Suprapubic skin (tissue), 4 donors: ENCODE results near the gene RCOR3.

Source experiments
- EP300 ChIP-seq: sonication (generic); formaldehyde crosslinking; IDR thresholded peaks from one replicate; pipeline ENCODE4 v1.6.1; 2017; ENCODE audit warnings: antibody characterized with exemption
- POLR2A ChIP-seq, 2 donors: fragments of 450-650 bp; IDR thresholded peaks; one replicate each; pipeline ENCODE4 v1.6.1; 2017; ENCODE audit warnings: antibody characterized with exemption in 2 of 2, mild to moderate bottlenecking in 2 of 2, moderate library complexity in 2 of 2
- POLR2AphosphoS5 ChIP-seq, 3 donors: sonication (generic); formaldehyde crosslinking; IDR thresholded peaks; one replicate each; pipeline ENCODE4 v1.6.1; 2017; ENCODE audit warnings: antibody characterized with exemption in 3 of 3
- TF ChIP-seq, protein P1 (sequence below), 2 donors: fragments of 200-600 bp in 1 of 2; fragments of 450-650 bp in 1 of 2; sonication (generic) in 1 of 2; IDR thresholded peaks; one replicate each; pipeline ENCODE4 v1.5.1; 2016 to 2019; ENCODE audit warnings: antibody characterized with exemption in 2 of 2, mild to moderate bottlenecking in 1 of 2, moderate library complexity in 1 of 2

DNA sequence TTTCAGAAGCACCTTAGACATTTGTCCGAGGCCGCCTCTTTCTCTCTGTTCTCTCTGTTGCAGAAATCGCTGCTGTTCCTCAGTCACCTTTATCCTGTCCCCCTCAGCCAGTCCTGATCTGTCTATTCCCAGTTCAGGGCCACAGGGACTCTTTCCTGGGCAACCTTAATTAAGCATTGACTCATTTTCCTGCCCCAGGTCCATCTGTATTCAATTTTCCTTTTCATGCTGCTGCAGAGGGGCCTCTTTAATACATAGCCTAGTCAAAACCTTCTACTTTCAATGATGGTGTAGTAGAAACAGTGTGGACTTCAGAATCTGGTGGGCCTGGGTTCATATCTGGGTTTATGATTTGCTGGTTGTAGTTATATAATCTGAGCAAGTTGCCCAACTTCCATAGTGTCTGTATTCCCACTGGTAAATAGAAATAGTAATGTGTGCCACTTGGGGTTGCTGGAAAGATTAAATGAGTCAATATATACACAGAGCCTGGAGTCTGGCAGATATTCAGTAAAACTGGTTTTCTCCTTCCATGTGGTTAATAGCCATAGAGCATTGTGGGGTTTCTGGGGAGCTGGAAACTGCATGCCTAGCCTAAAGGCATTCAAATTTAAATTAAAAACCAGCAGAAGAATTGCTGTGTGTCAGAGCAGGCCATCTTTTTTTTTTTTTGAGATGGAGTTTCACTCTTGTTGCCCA is 72.0 kb downstream of the RCOR3 start:
- TF ChIP-seq, protein P1, sequence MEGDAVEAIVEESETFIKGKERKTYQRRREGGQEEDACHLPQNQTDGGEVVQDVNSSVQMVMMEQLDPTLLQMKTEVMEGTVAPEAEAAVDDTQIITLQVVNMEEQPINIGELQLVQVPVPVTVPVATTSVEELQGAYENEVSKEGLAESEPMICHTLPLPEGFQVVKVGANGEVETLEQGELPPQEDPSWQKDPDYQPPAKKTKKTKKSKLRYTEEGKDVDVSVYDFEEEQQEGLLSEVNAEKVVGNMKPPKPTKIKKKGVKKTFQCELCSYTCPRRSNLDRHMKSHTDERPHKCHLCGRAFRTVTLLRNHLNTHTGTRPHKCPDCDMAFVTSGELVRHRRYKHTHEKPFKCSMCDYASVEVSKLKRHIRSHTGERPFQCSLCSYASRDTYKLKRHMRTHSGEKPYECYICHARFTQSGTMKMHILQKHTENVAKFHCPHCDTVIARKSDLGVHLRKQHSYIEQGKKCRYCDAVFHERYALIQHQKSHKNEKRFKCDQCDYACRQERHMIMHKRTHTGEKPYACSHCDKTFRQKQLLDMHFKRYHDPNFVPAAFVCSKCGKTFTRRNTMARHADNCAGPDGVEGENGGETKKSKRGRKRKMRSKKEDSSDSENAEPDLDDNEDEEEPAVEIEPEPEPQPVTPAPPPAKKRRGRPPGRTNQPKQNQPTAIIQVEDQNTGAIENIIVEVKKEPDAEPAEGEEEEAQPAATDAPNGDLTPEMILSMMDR (IDR thresholded peaks at IDR 0.05): no peak
- TF ChIP-seq POLR2AphosphoS5 (IDR thresholded peaks at IDR 0.05) (no peak), EP300 (no peak), POLR2A (IDR thresholded peaks at IDR 0.05) (no peak)
